HepG2 (cell line): ENCODE results near the gene SOX13. TPM values are rescaled to one million over a fixed set of nuclear protein-coding genes. Genes with fewer than 3 reads are reported as not detected.

Experiments
- ATM ChIP-seq: fragments of 450-650 bp; IDR thresholded peaks from 2 replicates; pipeline ENCODE4 v1.7.1; 2017; ENCODE audit warnings: mild to moderate bottlenecking, borderline replicate concordance
- KIAA2018 ChIP-seq: sonication (generic); formaldehyde crosslinking; IDR thresholded peaks from 2 replicates; pipeline ENCODE4 v1.5.0; 2020; ENCODE audit warnings: mild to moderate bottlenecking, missing genetic modification reagents, borderline replicate concordance
- PRDM10 ChIP-seq: sonication (generic); formaldehyde crosslinking; IDR thresholded peaks from 2 replicates; pipeline ENCODE4 v1.4.0; 2020; ENCODE audit warnings: low read depth, missing genetic modification reagents
- RBM22 ChIP-seq: fragments of 200-400 bp; formaldehyde crosslinking; optimal IDR thresholded peaks from 2 replicates; pipeline ENCODE3; 2017; ENCODE audit warnings: mild to moderate bottlenecking, low read length, moderate library complexity
- TBP ChIP-seq: sonication (generic); formaldehyde crosslinking; IDR thresholded peaks from 2 replicates; pipeline ENCODE4 v1.5.0; 2020; ENCODE audit warnings: missing genetic modification reagents
- ZBTB46 ChIP-seq: sonication (generic); formaldehyde crosslinking; IDR thresholded peaks from 2 replicates; pipeline ENCODE4 v1.4.0; 2020; ENCODE audit warnings: mild to moderate bottlenecking, missing genetic modification reagents, borderline replicate concordance
- ZNF383 ChIP-seq: sonication (generic); formaldehyde crosslinking; IDR thresholded peaks from 2 replicates; pipeline ENCODE4 v1.4.0; 2020; ENCODE audit warnings: missing genetic modification reagents, mild to moderate bottlenecking, borderline replicate concordance
- ZNF678 ChIP-seq: sonication (generic); formaldehyde crosslinking; IDR thresholded peaks from 2 replicates; pipeline ENCODE4 v1.4.0; 2020; ENCODE audit warnings: mild to moderate bottlenecking, missing genetic modification reagents
- ZNF770 ChIP-seq: sonication (generic); formaldehyde crosslinking; IDR thresholded peaks from 2 replicates; pipeline ENCODE4 v1.5.0; 2020; ENCODE audit warnings: mild to moderate bottlenecking, missing genetic modification reagents
- ZSCAN22 ChIP-seq: sonication (generic); formaldehyde crosslinking; IDR thresholded peaks from 2 replicates; pipeline ENCODE4 v1.4.0; 2020; ENCODE audit warnings: mild to moderate bottlenecking, missing genetic modification reagents
- polyA plus RNA-seq, 8 experiments: library from polyadenylated mRNA; depleted of rRNA in 3 of 8; stranded (reverse) in 7 of 8; unstranded in 1 of 8; fragments of >200 nt; fragmentation: Illumina TruSeq in 4 of 8; extraction: Trizol in 4 of 8; gene quantifications; 2 replicates each; pipeline versions ENCODE4 v1.2.1 to v1.2.3, GENCODE V29; 2011 to 2016; ENCODE audit warnings: low read depth in 4 of 8, missing spikeins in 1 of 8, mixed read lengths in 1 of 8; ENCODE audit not compliant: insufficient read depth in 1 of 8
- total RNA-seq, 5 experiments: library from RNA; depleted of rRNA; stranded (reverse); fragments of >200 nt; fragmentation: Illumina TruSeq; extraction: Trizol; gene quantifications; 2 replicates each; pipeline ENCODE4 v1.2.3, GENCODE V29; 2016; ENCODE audit warnings: low read depth in 1 of 5

The SOX13 gene
- total and polyA plus RNA-seq, 2 of the 13 experiments (the other 11 are each of a cell fraction or from before 2014, with no cell fraction given) = 13.3 to 15.8 TPM

- no peak for TF ChIP-seq KIAA2018 (CRISPR knock-in tag)
- no peak for TF ChIP-seq ATM
- no peak for TF ChIP-seq RBM22
- TF ChIP-seq ZSCAN22 = no peak; the same call in 1 of the 2 replicates
- TF ChIP-seq ZBTB46 (CRISPR knock-in tag) = no peak
- TF ChIP-seq PRDM10 = no peak
- no peak for TF ChIP-seq TBP
- TF ChIP-seq ZNF770 = 0 out of 2 replicates have a peak, but pooled peaks have one; percentile 47
- TF ChIP-seq ZNF678 (CRISPR knock-in tag) = no peak
- TF ChIP-seq ZNF383 (CRISPR knock-in tag) = no peak
Measured at GRCh38 chr1:204072931-204073836, at the start of gene SOX13 (continued).
